GM18507 (cell line): ENCODE measurements around the gene RCAN1.
"Not testable (repeated sequence)": the region's sequence is repeated elsewhere in the genome, so short reads cannot be mapped to it uniquely, and the experiment has no call there.

Experiments
- DNase-seq: peaks from one replicate; pipeline ENCODE4 v3.0.0; 2011; ENCODE audit warnings: low read depth; ENCODE audit not compliant: insufficient read length; ENCODE audit errors: extremely low spot score
- FAIRE-seq: peaks from 2 replicates; lab custom pipeline; 2011; peaks lifted over from hg19 to GRCh38; lab: Jason Lieb, UNC

The RCAN1 gene

DNA sequence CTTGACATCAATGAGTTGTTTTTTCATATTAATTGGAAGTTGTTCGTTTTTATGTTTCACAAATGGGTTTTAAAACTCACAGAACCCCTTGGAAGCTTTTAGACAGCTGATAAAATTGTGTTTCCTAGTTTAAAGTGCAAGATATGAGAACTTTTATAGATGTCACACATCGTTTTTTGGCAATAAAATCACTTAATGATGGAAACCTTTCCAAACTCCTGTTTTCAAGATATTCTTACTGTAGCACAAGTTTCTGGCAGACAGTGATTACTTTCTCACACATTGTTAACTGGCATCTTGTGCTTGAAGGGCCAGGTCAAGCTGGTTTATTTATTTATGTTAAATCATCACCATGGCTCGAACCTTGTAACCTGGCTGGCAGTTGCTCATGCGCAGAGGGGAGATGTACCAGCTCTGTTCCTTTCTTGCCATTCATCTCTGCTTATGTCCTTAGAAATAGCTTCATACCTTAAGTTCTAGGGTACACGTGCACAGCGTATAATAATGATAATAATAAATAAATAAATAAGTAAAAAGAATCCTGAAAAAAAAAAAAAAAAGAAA lies 10.2 kb upstream of the RCAN1 start:
- FAIRE-seq (no peak), DNase-seq (no peak)

DNA sequence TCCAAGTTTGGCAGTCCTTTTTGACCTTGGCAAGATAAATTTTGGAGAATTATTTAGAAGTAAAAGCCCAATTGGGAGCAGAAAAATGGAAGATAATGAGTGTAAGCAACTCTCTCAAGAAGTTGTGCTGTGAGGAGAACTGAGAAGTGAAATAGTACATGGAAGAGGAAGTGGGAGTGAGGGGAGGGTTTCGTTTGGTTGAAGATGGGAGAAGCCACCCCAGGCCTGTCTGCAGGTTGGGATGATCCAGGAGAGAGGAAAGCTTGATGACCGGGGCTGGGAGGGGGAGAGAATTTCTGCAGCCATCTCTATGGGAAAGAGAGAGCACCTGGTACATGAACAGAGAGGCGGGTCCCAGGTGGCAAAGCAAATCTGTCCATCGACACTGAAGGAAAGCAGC lies 8.6 kb upstream of the RCAN1 start:
- DNase-seq (no peak), FAIRE-seq (peak; percentile 21)

GRCh38 chr21:34621434-34622350 lies 6.8 kb upstream of the RCAN1 start:
- DNase-seq, result no peak
- no peak for FAIRE-seq

DNA sequence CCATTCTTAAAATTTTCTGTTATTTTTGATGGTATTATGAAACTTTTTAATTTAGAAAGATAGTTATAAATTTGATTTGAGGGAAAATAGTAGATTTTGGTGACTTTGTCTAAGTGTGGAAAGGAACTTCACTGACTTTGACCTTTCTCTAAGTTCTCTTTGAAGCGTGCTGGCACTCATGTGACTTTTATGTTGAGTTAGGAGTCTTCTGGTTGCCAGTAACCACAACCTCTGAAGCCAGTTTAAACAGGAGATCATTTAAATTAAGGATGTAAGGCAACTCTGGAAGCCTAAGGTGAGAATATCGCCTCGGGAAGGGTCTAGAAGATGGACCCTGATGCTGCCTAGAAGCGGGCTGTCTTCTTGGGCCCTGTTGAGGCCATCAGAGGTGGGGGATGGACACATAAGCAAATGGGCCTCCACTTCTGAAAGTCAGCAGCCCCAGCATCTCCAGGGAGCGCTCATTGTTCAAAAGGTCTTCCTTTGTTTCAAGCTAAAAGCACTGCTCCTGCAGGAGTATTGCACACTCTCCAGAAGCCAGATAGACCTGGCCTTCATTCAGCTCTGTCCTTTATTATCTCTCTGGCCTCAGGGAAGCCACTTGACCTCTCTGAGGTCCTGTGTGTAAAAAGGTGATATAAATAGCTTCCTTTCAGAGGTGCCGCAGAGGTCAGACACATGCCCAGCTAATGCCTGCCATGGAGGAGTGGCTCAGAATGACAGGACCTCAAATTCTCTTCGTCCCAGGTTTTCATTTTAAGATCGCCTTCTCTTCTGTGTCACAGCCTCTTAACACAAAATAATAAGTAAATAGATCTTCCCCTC lies 5.1 kb upstream of the RCAN1 start:
- FAIRE-seq (no peak), DNase-seq (no peak)

DNA sequence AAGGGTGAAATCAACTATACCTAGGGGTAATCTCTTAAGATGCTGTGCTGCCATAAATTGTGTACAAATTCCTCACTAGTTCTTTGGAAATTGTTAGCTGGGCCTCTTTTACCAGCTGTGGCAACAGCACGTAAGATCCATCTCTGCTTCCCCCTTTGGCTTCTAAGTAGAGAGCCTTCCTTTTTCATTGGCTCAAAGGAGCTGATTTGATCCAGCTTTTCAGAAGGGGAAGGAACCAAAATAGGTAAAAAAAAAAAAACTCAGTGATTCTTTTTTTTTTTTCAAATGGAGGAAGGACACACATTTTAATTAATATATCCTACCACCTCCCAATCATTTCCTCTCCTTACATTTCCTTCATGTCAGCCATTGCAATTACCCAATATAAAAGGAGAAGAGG lies 4.0 kb upstream of the RCAN1 start:
- FAIRE-seq, result no peak

DNA sequence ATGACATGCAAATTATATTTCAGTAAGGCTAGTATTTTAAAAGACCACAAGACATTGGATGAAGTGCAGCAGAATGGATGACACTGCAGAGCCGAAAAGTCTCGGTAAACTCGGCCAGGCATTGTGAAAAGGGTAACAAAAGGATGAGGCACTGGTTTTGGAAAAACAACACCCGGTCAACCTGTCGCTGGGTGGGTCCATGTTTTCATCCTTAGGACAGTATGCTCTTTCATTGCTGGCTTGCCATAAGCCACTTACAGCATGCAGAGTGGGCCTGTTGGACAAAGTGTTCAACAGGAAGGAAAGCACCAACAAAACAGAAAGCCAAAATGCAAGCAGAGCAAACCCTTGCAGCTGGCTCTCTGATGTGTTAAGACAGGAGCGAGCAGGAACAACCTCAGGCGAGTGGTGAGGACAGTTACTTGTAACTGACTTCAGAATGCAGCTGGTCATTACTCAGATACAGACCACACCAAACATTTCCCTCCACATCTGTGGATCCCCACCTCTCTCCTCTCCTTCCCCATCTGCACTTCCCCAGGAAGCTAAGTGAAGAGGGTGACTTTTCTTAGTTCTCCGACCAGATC lies 2.9 kb upstream of the RCAN1 start:
- DNase-seq (no peak), FAIRE-seq (no peak)

More for the DNA sequence above, 4.0 kb upstream of the RCAN1 start:
- no peak for DNase-seq

DNA sequence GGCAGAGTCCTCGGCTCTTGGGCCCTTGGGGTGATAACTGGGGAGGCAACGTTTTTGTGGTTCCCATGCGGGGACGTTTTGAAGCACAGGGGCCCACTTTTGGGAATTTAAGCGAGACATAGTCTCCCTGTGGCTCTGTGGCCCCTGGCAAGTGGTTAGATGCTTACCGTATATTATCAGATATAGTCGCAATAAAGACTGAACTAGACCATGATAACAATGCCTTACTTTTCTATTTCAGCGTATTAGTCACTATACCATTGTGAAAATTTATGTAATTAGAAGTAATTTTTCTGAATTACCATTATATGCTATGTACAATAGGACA lies 538 bp upstream of the RCAN1 start:
- FAIRE-seq (no peak), DNase-seq (no peak)

- no peak for DNase-seq
- FAIRE-seq, result no peak
Measured at GRCh38 chr21:34613679-34614627, 960 bp downstream of the RCAN1 start.

- FAIRE-seq (no peak), DNase-seq (no peak)
Measured at GRCh38 chr21:34612557-34612956, 2.4 kb downstream of the RCAN1 start.

DNA sequence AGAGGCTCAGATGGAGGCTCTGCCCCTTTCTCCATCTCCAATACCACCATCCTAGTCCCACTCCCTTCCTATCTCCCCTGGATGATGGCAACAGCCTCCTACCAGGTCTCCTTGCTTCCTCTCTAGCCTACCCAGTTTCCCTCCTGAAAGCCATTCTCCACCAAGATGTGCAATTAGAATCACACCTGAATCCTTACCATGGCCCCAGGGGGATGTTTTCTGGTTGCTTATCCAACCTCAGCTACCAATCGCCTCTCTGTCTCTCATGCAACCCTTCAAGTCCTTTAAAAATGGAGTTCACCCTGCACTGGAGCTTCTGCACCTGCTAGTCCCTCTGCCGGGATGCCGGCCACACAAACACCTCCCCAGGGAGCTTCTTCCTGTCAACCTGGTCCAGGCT lies 2.9 kb downstream of the RCAN1 start:
- no peak for DNase-seq
- FAIRE-seq, result no peak

GRCh38 chr21:34611528-34611927 lies 3.4 kb downstream of the RCAN1 start:
- DNase-seq, result no peak
- no peak for FAIRE-seq

DNA sequence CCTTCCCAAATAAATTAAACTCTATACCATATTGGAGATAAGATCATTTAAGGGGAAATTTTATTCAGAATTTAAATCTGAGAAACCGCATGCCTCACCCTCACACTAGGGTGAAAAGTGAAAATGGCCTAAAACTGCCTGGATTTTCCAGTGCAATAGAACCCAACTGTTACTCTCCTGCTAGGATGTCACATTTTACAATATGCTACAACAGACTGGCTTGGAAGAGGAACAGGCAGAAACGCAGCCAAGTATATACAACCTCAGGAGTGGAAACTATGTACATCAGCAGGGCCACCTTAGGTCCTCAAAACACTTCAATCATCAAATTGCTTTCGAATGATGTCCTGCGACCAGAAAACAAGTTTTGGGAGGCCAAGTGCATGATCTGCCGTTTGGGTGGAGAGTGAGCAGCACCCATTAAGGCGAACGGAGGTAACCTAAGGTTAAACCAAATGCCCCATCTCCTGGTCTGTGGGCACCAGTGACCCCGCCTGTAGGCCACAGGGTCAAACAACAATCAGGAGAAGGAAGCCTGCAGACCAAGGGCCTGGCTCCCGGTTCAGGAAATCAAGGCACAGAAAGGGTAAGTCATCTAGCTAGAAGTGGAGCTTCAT lies 4.9 kb downstream of the RCAN1 start:
- no peak for FAIRE-seq
- no peak for DNase-seq

DNA sequence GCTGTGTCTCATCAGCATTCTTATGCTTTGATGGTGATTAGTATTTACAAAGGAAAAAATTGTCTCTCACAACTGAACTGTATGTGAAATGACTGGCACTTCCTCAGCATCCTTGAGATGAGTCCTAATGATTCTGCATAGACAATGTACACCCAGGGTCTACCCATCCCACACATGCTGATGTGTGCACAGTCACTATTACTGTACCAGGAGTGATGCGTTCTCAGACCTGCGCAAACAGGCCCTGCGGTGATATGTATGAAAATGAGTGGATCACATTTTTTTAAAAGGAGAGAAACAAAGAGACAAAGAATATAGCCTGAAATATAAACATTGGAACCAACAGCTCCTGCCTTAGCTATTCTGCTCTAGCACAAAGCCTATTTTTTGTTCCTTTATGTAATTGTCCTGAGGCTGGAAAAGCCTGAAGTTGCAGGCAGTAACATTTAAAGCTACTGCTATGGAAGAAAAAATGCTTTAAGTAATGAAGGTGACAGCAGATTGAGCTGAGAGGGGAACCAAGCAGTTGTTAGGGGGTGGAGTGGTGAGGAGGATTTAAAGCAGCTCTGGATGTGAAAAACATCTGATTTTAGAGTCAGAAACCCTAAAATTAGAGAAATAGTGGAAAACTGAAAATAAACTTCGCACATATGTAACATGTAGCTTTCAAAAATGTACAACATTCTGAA lies 5.5 kb downstream of the RCAN1 start:
- DNase-seq, result no peak

GRCh38 chr21:34607376-34607775 lies 7.5 kb downstream of the RCAN1 start:
- not testable (repeated sequence) for DNase-seq, FAIRE-seq

More for the DNA sequence above, 5.5 kb downstream of the RCAN1 start:
- FAIRE-seq, result no peak

DNA sequence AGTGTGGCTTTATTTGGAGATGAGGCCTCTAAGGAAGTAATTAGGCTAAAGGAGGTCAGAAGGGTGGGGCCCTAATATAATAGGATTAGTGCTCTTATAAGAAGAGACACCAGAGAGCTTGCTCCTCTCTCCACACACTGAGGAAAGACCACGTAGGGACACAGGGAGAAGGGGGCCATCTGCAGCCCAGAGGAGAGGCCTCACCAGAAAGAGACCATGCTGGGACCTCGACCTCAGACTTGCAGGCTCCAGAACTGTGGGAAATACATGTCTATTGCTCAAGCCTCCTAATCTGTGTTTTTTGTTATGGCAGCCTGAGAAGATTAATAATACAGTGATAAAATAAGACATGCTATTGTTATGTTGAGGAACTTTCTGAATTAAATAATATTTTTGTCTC lies 8.3 kb downstream of the RCAN1 start:
- DNase-seq (no peak), FAIRE-seq (no peak)

- FAIRE-seq (no peak), DNase-seq (no peak)
Measured at GRCh38 chr21:34606051-34606450, 8.9 kb downstream of the RCAN1 start.

DNA sequence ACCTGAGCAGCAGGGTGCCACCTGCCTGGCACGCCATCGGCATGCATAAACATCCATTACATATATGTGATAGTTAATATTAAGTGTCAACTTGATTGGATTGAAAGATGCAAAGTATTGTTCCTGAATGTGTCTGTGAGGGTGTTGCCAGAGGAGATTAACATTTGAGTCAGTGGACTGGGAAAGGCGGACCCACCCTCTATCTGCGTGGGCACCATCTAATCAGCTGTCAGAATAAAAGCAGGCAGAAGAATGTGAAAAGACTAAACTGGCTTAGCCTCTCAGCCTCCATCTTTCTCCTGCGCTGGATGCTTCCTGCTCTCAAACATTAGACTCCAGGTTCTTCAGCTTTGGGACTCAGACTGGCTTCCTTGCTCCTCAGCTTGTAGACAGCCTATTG lies 10.0 kb downstream of the RCAN1 start:
- not testable (repeated sequence) for FAIRE-seq, DNase-seq

- no peak for FAIRE-seq
- DNase-seq, result no peak
Measured at GRCh38 chr21:34604556-34604955, 10.4 kb downstream of the RCAN1 start.
